ENCODE measurements around the gene AOC3. TPM values are rescaled to one million over a fixed set of nuclear protein-coding genes. Genes with fewer than 3 reads are reported as not detected.
A peak's percentile ranks its signal among the peaks of the same experiment; 100 is the strongest.
"Not testable (repeated sequence)": the region's sequence is repeated elsewhere in the genome, so short reads cannot be mapped to it uniquely, and the experiment has no call there.

The AOC3 gene
- total RNA-seq, 4 donors from 2014 or later = 3.3 to 24.0 (median 6.6) TPM

DNA sequence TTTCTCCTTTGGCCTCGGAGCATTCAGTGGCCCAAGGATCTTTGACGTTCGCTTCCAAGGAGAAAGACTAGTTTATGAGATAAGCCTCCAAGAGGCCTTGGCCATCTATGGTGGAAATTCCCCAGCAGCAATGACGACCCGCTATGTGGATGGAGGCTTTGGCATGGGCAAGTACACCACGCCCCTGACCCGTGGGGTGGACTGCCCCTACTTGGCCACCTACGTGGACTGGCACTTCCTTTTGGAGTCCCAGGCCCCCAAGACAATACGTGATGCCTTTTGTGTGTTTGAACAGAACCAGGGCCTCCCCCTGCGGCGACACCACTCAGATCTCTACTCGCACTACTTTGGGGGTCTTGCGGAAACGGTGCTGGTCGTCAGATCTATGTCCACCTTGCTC, 1.4 kb downstream of the AOC3 start:
- DNase-seq = no peak

GRCh38 chr17:42853004-42853403, 2.0 kb downstream of the AOC3 start:
- Histone ChIP-seq H3K27ac (peak overlapping the region; percentile 55 to 90 (median 84)), H3K27me3 (no peaks in the 10 kb centered on the region), H3K4me3 (peak overlapping the region; percentile 11 to 67 (median 44)), H3K4me1 (peaks cover 5 to 64% (median 10%) of the 10 kb centered on the region in 3 donors), H3K9me3 (no peaks in the 10 kb centered on the region), H3K36me3 (no peaks in the 10 kb centered on the region)
- 50 to 53% methylated on average over 4 of the region's 4 CpGs for WGBS, 2 donors
- TF ChIP-seq, protein P1, sequence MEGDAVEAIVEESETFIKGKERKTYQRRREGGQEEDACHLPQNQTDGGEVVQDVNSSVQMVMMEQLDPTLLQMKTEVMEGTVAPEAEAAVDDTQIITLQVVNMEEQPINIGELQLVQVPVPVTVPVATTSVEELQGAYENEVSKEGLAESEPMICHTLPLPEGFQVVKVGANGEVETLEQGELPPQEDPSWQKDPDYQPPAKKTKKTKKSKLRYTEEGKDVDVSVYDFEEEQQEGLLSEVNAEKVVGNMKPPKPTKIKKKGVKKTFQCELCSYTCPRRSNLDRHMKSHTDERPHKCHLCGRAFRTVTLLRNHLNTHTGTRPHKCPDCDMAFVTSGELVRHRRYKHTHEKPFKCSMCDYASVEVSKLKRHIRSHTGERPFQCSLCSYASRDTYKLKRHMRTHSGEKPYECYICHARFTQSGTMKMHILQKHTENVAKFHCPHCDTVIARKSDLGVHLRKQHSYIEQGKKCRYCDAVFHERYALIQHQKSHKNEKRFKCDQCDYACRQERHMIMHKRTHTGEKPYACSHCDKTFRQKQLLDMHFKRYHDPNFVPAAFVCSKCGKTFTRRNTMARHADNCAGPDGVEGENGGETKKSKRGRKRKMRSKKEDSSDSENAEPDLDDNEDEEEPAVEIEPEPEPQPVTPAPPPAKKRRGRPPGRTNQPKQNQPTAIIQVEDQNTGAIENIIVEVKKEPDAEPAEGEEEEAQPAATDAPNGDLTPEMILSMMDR (IDR thresholded peaks at IDR 0.05) = no peak
- TF ChIP-seq POLR2A (IDR thresholded peaks at IDR 0.05) = peak in 1 of 4 donors; percentile 28
- no peak for DNase-seq
- intact Hi-C loops (cut with DNase I) = no loop called here

More for the DNA sequence above, 1.4 kb downstream of the AOC3 start:
- H3K4me3 ChIP-seq = peak overlapping the region; percentile 3 to 67 (median 44)
- no peaks in the 10 kb centered on the region for H3K9me3 ChIP-seq
- H3K36me3 ChIP-seq = no peaks in the 10 kb centered on the region
- H3K27me3 ChIP-seq = no peaks in the 10 kb centered on the region
- peaks cover 5 to 64% (median 11%) of the 10 kb centered on the region in 3 donors for H3K4me1 ChIP-seq
- H3K27ac ChIP-seq = peak overlapping the region; percentile 55 to 90 (median 84)
- TF ChIP-seq, protein P1 (IDR thresholded peaks at IDR 0.05) = no peak
- no peak for TF ChIP-seq POLR2A (IDR thresholded peaks at IDR 0.05)
- intact Hi-C loops (cut with DNase I) = no loop called here
- 40 to 86% methylated on average over 5 to 6 of the region's 15 CpGs for WGBS, 2 donors

- Histone ChIP-seq H3K4me3 (peak overlapping the region; percentile 11 to 67 (median 44)), H3K9me3 (no peaks in the 10 kb centered on the region), H3K27ac (peak overlapping the region; percentile 15 to 90 (median 84)), H3K27me3 (no peaks in the 10 kb centered on the region), H3K4me1 (peaks cover 5 to 64% (median 10%) of the 10 kb centered on the region in 3 donors), H3K36me3 (no peaks in the 10 kb centered on the region)
- TF ChIP-seq, protein P1 (IDR thresholded peaks at IDR 0.05) = no peak
- no peak for TF ChIP-seq POLR2A (IDR thresholded peaks at IDR 0.05)
- DNase-seq = no peak
- 58 to 70% methylated on average over 5 of the region's 5 CpGs for WGBS, 2 donors
- intact Hi-C loops (cut with DNase I) = no loop called here
Measured at GRCh38 chr17:42853597-42853967, 2.6 kb downstream of the AOC3 start.

DNA sequence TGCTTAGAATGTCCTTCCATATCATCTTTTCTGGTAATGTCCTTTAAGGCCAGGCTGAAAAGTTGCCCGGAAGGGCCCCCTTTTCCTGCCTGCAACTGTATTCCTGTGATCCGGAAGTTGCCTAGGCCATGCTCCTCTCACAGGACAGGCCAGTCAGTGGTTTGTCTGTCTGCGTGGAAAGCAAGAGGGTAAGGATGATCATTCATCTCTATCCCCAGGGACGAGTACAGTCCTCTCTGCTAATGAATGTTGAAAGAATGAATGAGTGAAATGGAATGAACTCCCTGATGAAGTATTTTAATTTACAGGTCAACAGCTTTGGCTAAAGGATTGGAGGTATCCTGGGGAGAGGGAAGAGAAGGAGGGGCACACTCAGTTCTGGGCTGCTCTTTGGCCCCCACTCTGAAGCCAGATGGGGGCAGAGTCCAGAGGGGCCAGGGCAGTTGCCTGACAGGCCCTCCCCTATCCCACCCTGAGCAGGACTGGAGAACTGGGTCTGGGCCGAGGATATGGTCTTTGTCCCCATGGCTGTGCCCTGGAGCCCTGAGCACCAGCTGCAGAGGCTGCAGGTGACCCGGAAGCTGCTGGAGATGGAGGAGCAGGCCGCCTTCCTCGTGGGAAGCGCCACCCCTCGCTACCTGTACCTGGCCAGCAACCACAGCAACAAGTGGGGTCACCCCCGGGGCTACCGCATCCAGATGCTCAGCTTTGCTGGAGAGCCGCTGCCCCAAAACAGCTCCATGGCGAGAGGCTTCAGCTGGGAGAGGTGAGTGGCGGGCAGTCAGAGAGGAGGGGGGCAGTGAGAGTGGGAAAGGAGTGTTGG, 3.2 kb downstream of the AOC3 start:
- 63 to 70% methylated on average over 9 to 10 of the region's 15 CpGs for WGBS, 2 donors
- TF ChIP-seq, protein P1 (IDR thresholded peaks at IDR 0.05) = no peak
- TF ChIP-seq POLR2A (IDR thresholded peaks at IDR 0.05) = no peak
- H3K4me1 ChIP-seq = peaks cover 5 to 62% (median 10%) of the 10 kb centered on the region in 3 donors
- intact Hi-C loops (cut with DNase I) = no loop called here
- no peaks in the 10 kb centered on the region for H3K36me3 ChIP-seq
- no peak for DNase-seq
- peak overlapping the region; percentile 11 to 67 (median 44) for H3K4me3 ChIP-seq
- H3K27ac ChIP-seq = peak overlapping the region; percentile 15 to 90 (median 84)
- H3K27me3 ChIP-seq = no peaks in the 10 kb centered on the region
- H3K9me3 ChIP-seq = no peaks in the 10 kb centered on the region

GRCh38 chr17:42855048-42855596, 4.1 kb downstream of the AOC3 start:
- Histone ChIP-seq H3K27ac (peak overlapping the region in 3 of 4 donors; percentile 61 to 86 (median 81)), H3K27me3 (no peaks in the 10 kb centered on the region), H3K9me3 (no peaks in the 10 kb centered on the region), H3K4me1 (peaks cover 5 to 53% (median 7%) of the 10 kb centered on the region in 3 donors), H3K4me3 (peak overlapping the region in 3 of 4 donors; percentile 26 to 46 (median 42)), H3K36me3 (no peaks in the 10 kb centered on the region)
- DNase-seq = no peak
- no peak for TF ChIP-seq POLR2A (IDR thresholded peaks at IDR 0.05)
- TF ChIP-seq, protein P1 (IDR thresholded peaks at IDR 0.05) = no peak
- WGBS, 2 donors = 67 to 79% methylated on average over 3 to 6 of the region's 8 CpGs
- intact Hi-C loops (cut with DNase I) = no loop called here

- H3K36me3 ChIP-seq; intact Hi-C loops (cut with DNase I); H3K4me3 ChIP-seq; H3K27me3 ChIP-seq; H3K9me3 ChIP-seq; DNase-seq: not testable (repeated sequence)
- Histone ChIP-seq H3K27ac (peak overlapping the region in 2 of 4 donors; percentile 81 to 86), H3K4me1 (peaks cover 0 to 43% (median 0%) of the 10 kb centered on the region in 3 donors)
- WGBS, 2 donors = 64 to 75% methylated on average over 8 of the region's 8 CpGs
Measured at GRCh38 chr17:42856093-42856492, 5.1 kb downstream of the AOC3 start.

- H3K36me3 ChIP-seq; H3K4me3 ChIP-seq; H3K9me3 ChIP-seq; intact Hi-C loops (cut with DNase I); DNase-seq; H3K27me3 ChIP-seq: not testable (repeated sequence)
- 68 to 77% methylated on average over 6 of the region's 8 CpGs for WGBS, 2 donors
- Histone ChIP-seq H3K27ac (peak overlapping the region in 3 of 4 donors; percentile 20 to 86 (median 61)), H3K4me1 (peaks cover 0 to 41% (median 0%) of the 10 kb centered on the region in 3 donors)
Measured at GRCh38 chr17:42856516-42856915, 5.5 kb downstream of the AOC3 start.

All from esophagus squamous epithelium (tissue), 5 donors.